B cell (primary cell): ENCODE data around the gene SLC37A4. TPM values are rescaled to one million over a fixed set of nuclear protein-coding genes. Genes with fewer than 3 reads are reported as not detected.

Source experiments
- ATAC-seq: fragments of 200-7000 bp; cut with Tn5 transposase; one replicate; pipeline ENCODE4 v1.10.0; 2021; ENCODE audit warnings: low read depth, mild to moderate bottlenecking, moderate number of reproducible peaks, moderate library complexity
- CTCF ChIA-PET: fragments of 350-600 bp; sonication (Branson Sonifier 250); formaldehyde crosslinking; loops from one replicate; lab custom pipeline; 2021; ENCODE audit warnings: antibody characterized with exemption, inconsistent platforms; lab: Charles Lee
- POLR2A ChIA-PET: fragments of 350-600 bp; sonication (Branson Sonifier 250); formaldehyde crosslinking; loops from one replicate; lab custom pipeline; 2021; ENCODE audit warnings: antibody characterized with exemption; lab: Charles Lee
- DNase-seq: peaks from one replicate; pipeline ENCODE4 v3.0.0; 2013
- H2AFZ ChIP-seq: 2 replicates; pipeline ENCODE4 v1.6.1; 2012; ENCODE audit warnings: mild to moderate bottlenecking, low read depth, low read length; ENCODE audit not compliant: insufficient read depth, poor library complexity, severe bottlenecking
- H3K27ac ChIP-seq, 2 donors: 1 replicate in 1 of 2; 2 replicates in 1 of 2; pipeline ENCODE4 v1.5.1; 2012 to 2013; ENCODE audit warnings: low read length in 2 of 2, mild to moderate bottlenecking in 2 of 2, moderate library complexity in 1 of 2
- H3K27me3 ChIP-seq, 4 experiments: fragments of 200-600 bp in 1 of 4; sonication (generic) in 1 of 4; replicated peaks in 1 of 4; 1 replicate in 2 of 4; 2 replicates in 2 of 4; pipeline versions ENCODE4 v1.6.1 to v1.7.0; 2013 to 2016; ENCODE audit warnings: low read length in 3 of 4, mild to moderate bottlenecking in 2 of 4, mixed read lengths in 1 of 4, moderate library complexity in 1 of 4; ENCODE audit not compliant: insufficient read depth in 4 of 4, control insufficient read depth in 3 of 4; ENCODE audit errors: control extremely low read depth in 1 of 4
- H3K36me3 ChIP-seq, 2 experiments: replicated peaks in 1 of 2; 1 replicate in 1 of 2; 2 replicates in 1 of 2; pipeline versions ENCODE4 v1.6.1 to v1.7.1; 2013; ENCODE audit warnings: low read length in 1 of 2; ENCODE audit not compliant: insufficient read depth in 2 of 2, control insufficient read depth in 1 of 2; ENCODE audit errors: control extremely low read depth in 1 of 2, extremely low read depth in 1 of 2
- H3K4me1 ChIP-seq, 2 donors: fragments of 200-600 bp in 1 of 2; sonication (generic) in 1 of 2; 1 replicate in 1 of 2; 2 replicates in 1 of 2; pipeline versions ENCODE4 v1.5.1 to v1.6.1; 2013 to 2017; ENCODE audit warnings: low read length in 2 of 2; ENCODE audit not compliant: control insufficient read depth in 2 of 2, insufficient read depth in 2 of 2
- H3K4me2 ChIP-seq: replicated peaks from 2 replicates; pipeline ENCODE3; 2012; ENCODE audit warnings: mild to moderate bottlenecking, low read depth, low read length; ENCODE audit not compliant: poor library complexity, severe bottlenecking
- H3K4me3 ChIP-seq, 5 experiments: fragments of 200-600 bp in 1 of 5; sonication (generic) in 1 of 5; 1 replicate in 3 of 5; 2 replicates in 2 of 5; pipeline versions ENCODE4 v1.5.1 to v1.7.0; 2011 to 2016; ENCODE audit warnings: low read length in 4 of 5, mild to moderate bottlenecking in 4 of 5, low read depth in 2 of 5, control low read depth in 1 of 5, moderate library complexity in 1 of 5; ENCODE audit not compliant: insufficient read depth in 1 of 5; ENCODE audit errors: control extremely low read depth in 1 of 5, extremely low read depth in 1 of 5
- H3K79me2 ChIP-seq: fragments of 200-600 bp; sonication (generic); one replicate; pipeline ENCODE4 v1.6.0; 2016; ENCODE audit warnings: low read length; ENCODE audit not compliant: control insufficient read depth, insufficient read depth
- H3K9ac ChIP-seq: fragments of 200-600 bp; sonication (generic); 2 replicates; pipeline ENCODE4 v1.6.1; 2017; ENCODE audit warnings: mild to moderate bottlenecking, low read length, moderate library complexity
- H3K9me3 ChIP-seq, 3 donors: one replicate each; pipeline versions ENCODE4 v1.6.1 to v1.7.1; 2013; ENCODE audit warnings: low read length in 2 of 3; ENCODE audit not compliant: control insufficient read depth in 2 of 3, insufficient read depth in 1 of 3; ENCODE audit errors: control extremely low read depth in 1 of 3
- H4K20me1 ChIP-seq: 2 replicates; pipeline ENCODE4 v1.6.0; 2012; ENCODE audit warnings: mild to moderate bottlenecking, low read length; ENCODE audit not compliant: insufficient read depth, control insufficient read depth, poor library complexity, severe bottlenecking
- H3K27ac Mint-ChIP-seq: one replicate; pipeline ENCODE4 v1.8.0; 2021; ENCODE audit warnings: mixed read lengths
- H3K27me3 Mint-ChIP-seq: one replicate; pipeline ENCODE4 v1.8.0; 2021; ENCODE audit warnings: mixed read lengths
- H3K4me1 Mint-ChIP-seq: one replicate; pipeline ENCODE4 v1.8.0; 2021; ENCODE audit warnings: mixed read lengths
- H3K4me3 Mint-ChIP-seq: one replicate; pipeline ENCODE4 v1.8.0; 2021; ENCODE audit warnings: mixed read lengths
- H3K9me3 Mint-ChIP-seq: one replicate; pipeline ENCODE4 v1.8.0; 2022; ENCODE audit warnings: mixed read lengths; ENCODE audit not compliant: insufficient read depth
- EZH2 ChIP-seq: IDR thresholded peaks from 2 replicates; pipeline ENCODE4 v1.6.1; 2012; ENCODE audit warnings: borderline replicate concordance, low read depth, mild to moderate bottlenecking, moderate library complexity, low read length; ENCODE audit not compliant: insufficient read depth, poor library complexity, severe bottlenecking
- WGBS: methylation state at CpG from one replicate; pipeline ENCODE4 v1.1.5; 2013; ENCODE audit warnings: missing lambda C conversion rate; ENCODE audit not compliant: insufficient coverage; 5-methylcytosine and 5-hydroxymethylcytosine counted together
- intact Hi-C: fragments of 100-400 bp; cut with micrococcal nuclease; formaldehyde crosslinking; loops from one replicate; pipeline ENCODE4 v1.10.0; 2022
- polyA plus RNA-seq: library from polyadenylated mRNA; depleted of rRNA; stranded (reverse); fragments of >200 nt; gene quantifications from 2 replicates; pipeline ENCODE4 v1.2.3, GENCODE V29; 2012
- total RNA-seq, 2 donors: library from RNA; stranded (reverse); fragments of 120-200 nt in 1 of 2; gene quantifications; 1 replicate in 1 of 2; 2 replicates in 1 of 2; pipeline versions ENCODE4 v1.2.3 to v1.2.4, GENCODE V29; 2013 to 2022
- TF ChIP-seq, protein P1 (sequence below): fragments of 200-600 bp; IDR thresholded peaks from one replicate; pipeline ENCODE4 v1.8.0; 2022; ENCODE audit warnings: antibody characterized with exemption, mild to moderate bottlenecking

Gene SLC37A4
- total and polyA plus RNA-seq, 2 donors (not counting 1 experiment from before 2014, with no cell fraction given) = 14.3 to 26.3 TPM

DNA sequence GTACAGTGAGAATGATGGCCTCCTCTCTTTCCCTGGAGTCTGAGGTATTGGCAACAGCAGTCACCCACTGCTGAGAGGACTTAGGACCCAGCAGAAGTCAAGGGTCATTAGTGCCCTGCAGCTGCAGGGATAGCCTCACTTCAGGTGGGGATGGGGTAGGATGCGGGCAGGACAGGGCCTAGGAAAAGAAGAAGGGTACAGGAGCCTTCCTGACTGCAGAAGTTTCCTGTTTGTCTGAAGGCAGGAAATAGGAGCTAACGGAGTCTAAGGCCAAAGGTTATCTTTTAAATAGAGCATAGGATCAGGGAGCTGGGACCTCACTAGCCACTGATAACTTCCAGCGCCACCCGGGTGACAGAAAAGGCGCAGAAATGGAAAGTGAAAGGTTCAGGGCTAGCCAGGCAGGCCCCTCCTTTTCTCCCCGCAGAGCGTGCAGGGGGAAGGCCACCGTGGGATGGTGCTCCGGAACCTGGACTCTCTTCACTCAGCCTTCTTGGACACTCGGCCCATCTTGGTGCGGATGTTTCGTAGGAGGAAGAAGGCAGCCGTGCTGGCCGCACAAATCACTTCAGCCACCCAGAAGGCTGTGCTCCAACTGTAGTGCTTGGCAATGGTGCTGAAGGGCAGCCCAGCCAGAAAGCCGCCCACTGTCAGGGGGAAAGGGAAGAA is 6.1 kb downstream of the SLC37A4 start:
- Histone ChIP-seq H3K9me3 (no peaks in the 10 kb centered on the region), H3K79me2 (peaks cover 55% of the 10 kb centered on the region), H3K27ac (no peak overlapping the region), H3K4me2 (no peak overlapping the region), H4K20me1 (peaks cover 10% of the 10 kb centered on the region), H3K4me3 (no peak overlapping the region), H3K4me1 (peaks cover 7 to 8% of the 10 kb centered on the region in 2 donors), H2AFZ (no peak overlapping the region), H3K9ac (no peak overlapping the region), H3K27me3 (no peaks in the 10 kb centered on the region), H3K36me3 (peaks cover 7 to 44% of the 10 kb centered on the region in 2 experiments)
- ChIA-PET CTCF (no interaction called here), POLR2A (interaction anchor here (0.9 to 1.0 kb wide), 2 partner anchors 22 to 27 kb away, joined by 3 to 6 read pairs; partner anchors contain the start of gene CENATAC)
- H3K9me3 Mint-ChIP-seq = no peaks in the 10 kb centered on the region
- ATAC-seq (no peak), DNase-seq (no peak)
- WGBS = 94% methylated on average over 15 of the region's 15 CpGs
- H3K27me3 Mint-ChIP-seq = no peaks in the 10 kb centered on the region
- no peak overlapping the region for H3K4me3 Mint-ChIP-seq
- TF ChIP-seq EZH2 = no peak
- TF ChIP-seq, protein P1, sequence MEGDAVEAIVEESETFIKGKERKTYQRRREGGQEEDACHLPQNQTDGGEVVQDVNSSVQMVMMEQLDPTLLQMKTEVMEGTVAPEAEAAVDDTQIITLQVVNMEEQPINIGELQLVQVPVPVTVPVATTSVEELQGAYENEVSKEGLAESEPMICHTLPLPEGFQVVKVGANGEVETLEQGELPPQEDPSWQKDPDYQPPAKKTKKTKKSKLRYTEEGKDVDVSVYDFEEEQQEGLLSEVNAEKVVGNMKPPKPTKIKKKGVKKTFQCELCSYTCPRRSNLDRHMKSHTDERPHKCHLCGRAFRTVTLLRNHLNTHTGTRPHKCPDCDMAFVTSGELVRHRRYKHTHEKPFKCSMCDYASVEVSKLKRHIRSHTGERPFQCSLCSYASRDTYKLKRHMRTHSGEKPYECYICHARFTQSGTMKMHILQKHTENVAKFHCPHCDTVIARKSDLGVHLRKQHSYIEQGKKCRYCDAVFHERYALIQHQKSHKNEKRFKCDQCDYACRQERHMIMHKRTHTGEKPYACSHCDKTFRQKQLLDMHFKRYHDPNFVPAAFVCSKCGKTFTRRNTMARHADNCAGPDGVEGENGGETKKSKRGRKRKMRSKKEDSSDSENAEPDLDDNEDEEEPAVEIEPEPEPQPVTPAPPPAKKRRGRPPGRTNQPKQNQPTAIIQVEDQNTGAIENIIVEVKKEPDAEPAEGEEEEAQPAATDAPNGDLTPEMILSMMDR = no peak
- intact Hi-C loops = no loop called here
- H3K4me1 Mint-ChIP-seq = peaks cover 18% of the 10 kb centered on the region
- no peak overlapping the region for H3K27ac Mint-ChIP-seq

DNA sequence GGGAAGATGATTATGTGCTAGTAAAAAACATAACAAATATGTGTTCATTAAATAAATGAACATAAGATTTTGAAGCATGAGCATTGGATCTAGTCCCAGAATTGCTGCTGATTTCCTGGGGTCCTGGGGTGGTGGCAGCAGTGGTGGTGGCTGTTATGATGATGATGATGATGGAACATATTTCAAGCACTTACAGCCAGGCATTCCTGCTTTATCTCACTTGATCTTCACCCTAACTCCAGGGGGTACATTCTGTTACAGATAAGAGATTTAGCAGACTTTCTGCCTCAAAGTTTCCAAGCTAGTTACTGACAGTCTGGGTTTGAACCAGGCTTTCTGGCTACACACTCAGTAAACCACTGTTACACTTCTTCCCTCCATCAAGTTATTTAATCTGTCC is 6.9 kb downstream of the SLC37A4 start:
- Histone ChIP-seq H3K4me2 (no peak overlapping the region), H3K27ac (no peak overlapping the region), H3K4me3 (no peak overlapping the region), H3K4me1 (peaks cover 12 to 14% of the 10 kb centered on the region in 2 donors), H3K9me3 (no peaks in the 10 kb centered on the region), H3K27me3 (no peaks in the 10 kb centered on the region), H4K20me1 (peaks cover 10% of the 10 kb centered on the region), H3K9ac (no peak overlapping the region), H3K36me3 (peaks cover 7 to 44% of the 10 kb centered on the region in 2 experiments), H2AFZ (no peak overlapping the region), H3K79me2 (peaks cover 54% of the 10 kb centered on the region)
- ATAC-seq (no peak), DNase-seq (no peak)
- intact Hi-C loops = no loop called here
- Mint-ChIP-seq H3K27me3 (no peaks in the 10 kb centered on the region), H3K4me3 (no peak overlapping the region), H3K27ac (peak overlapping the region; percentile 8), H3K4me1 (peaks cover 17% of the 10 kb centered on the region), H3K9me3 (no peaks in the 10 kb centered on the region)
- POLR2A ChIA-PET = interaction anchor here (1.0 kb wide), 1 partner anchor 26 kb away, joined by 3 read pairs; the partner anchor contains the start of gene CENATAC
- CTCF ChIA-PET = no interaction called here
- TF ChIP-seq, protein P1 = no peak
- no peak for TF ChIP-seq EZH2
